Measurements from ENCODE around the gene RHBDD3. TPM values are rescaled to one million over a fixed set of nuclear protein-coding genes. Genes with fewer than 3 reads are reported as not detected.

RHBDD3 gene
- total and polyA plus RNA-seq, 2 of the 8 experiments (the other 6 are each of a cell fraction or from before 2014, with no cell fraction given) = 72.1 to 117 TPM

- no peak for DNase-seq (ENCODE audit: low read depth in 1 of 2, low spot score in 2 of 2)
- no peak overlapping the region for H3K4me3 ChIP-seq (ENCODE audit: extremely low read depth in 1 of 4, insufficient read depth in 2 of 4, low read depth in 3 of 4, low read length in 4 of 4)
- no peak overlapping the region for H3K9ac ChIP-seq (replicated peaks in 1 of 4; ENCODE audit: extremely low read depth in 1 of 4, low read depth in 3 of 4, low read length in 3 of 4)
- 92% methylated on average over 2 of the region's 2 CpGs; no CpG with 5 or more reads in 1 of the 2 experiments for WGBS, 2 experiments (ENCODE audit: extremely low coverage in 1 of 2, insufficient coverage in 1 of 2, insufficient read length in 1 of 2, insufficient replicate concordance in 2 of 2, low coverage in 1 of 2, low lambda C conversion rate in 2 of 2, missing lambda C conversion rate in 1 of 2)
- no peak overlapping the region for H2AFZ ChIP-seq (ENCODE audit: low read length)
- no peak overlapping the region for H2BK5ac ChIP-seq (ENCODE audit: low read depth, low read length)
- H3K23ac ChIP-seq (ENCODE audit: insufficient read length) = no peak overlapping the region
- TF ChIP-seq ASH2L (IDR thresholded peaks at IDR 0.05; ENCODE audit: low read length) (no peak), NRF1 (IDR thresholded peaks at IDR 0.05; ENCODE audit: low read depth, low read length) (no peak)
- H3K27me3 ChIP-seq (replicated peaks in 1 of 4; ENCODE audit: control insufficient read depth in 3 of 4, extremely low read depth in 1 of 4, insufficient read depth in 3 of 4, low read length in 3 of 4) = peaks cover 0 to under 1% (median 0%) of the 10 kb centered on the region in 4 experiments; a peak in 1 of 7 replicates
- no peaks in the 10 kb centered on the region for H3K79me1 ChIP-seq (ENCODE audit: low read depth, low read length)
- POLR2A ChIA-PET (ENCODE audit: partially characterized antibody) = interaction anchor here (0.7 to 9.1 kb wide), 11 partner anchors 10 to 251 kb away, joined by 3 to 147 read pairs (median 9); partner anchors contain the start of genes EWSR1, RHBDD3 and THOC5
- no peak overlapping the region for H4K91ac ChIP-seq (replicated peaks; ENCODE audit: insufficient read length, low read length)
- peaks cover 24 to 37% (median 25%) of the 10 kb centered on the region in 4 experiments for H3K36me3 ChIP-seq (ENCODE audit: control insufficient read depth in 2 of 4, insufficient read depth in 4 of 4, low read length in 3 of 4)
- H2BK12ac ChIP-seq (ENCODE audit: low read depth, low read length) = no peak overlapping the region
- H3K27ac ChIP-seq (ENCODE audit: low read depth, low read length) = no peak overlapping the region
- H3K14ac ChIP-seq (ENCODE audit: insufficient read length) = no peak overlapping the region
- H3K4me1 ChIP-seq (replicated peaks in 1 of 4; ENCODE audit: control insufficient read depth in 3 of 4, insufficient read depth in 4 of 4, low read length in 3 of 4) = peaks cover 0 to 7% (median 2%) of the 10 kb centered on the region in 4 experiments; a peak in 5 of 7 replicates
- H2AK5ac ChIP-seq (ENCODE audit: low read depth, low read length) = no peak overlapping the region
- no peak overlapping the region for H3K4ac ChIP-seq (replicated peaks; ENCODE audit: insufficient read length, low read depth, low read length)
- H2BK20ac ChIP-seq (ENCODE audit: low read length) = no peak overlapping the region
- no peak overlapping the region for H2BK120ac ChIP-seq (replicated peaks; ENCODE audit: low read depth, low read length)
- no peaks in the 10 kb centered on the region for H3K79me2 ChIP-seq (ENCODE audit: control insufficient read depth in 1 of 2, insufficient read depth in 2 of 2, low read length in 2 of 2)
- H4K20me1 ChIP-seq (replicated peaks in 1 of 2; ENCODE audit: control insufficient read depth in 1 of 2, insufficient read depth in 2 of 2, low read length in 2 of 2) = peaks cover 6 to 15% of the 10 kb centered on the region in 2 experiments
- no peak overlapping the region for H3K18ac ChIP-seq (ENCODE audit: extremely low read depth, low read length)
- H3K4me2 ChIP-seq (ENCODE audit: insufficient read depth in 1 of 2, low read depth in 2 of 2, low read length in 2 of 2) = no peak overlapping the region
- no peak overlapping the region for H2BK15ac ChIP-seq (ENCODE audit: low read length)
- H3K56ac ChIP-seq (replicated peaks; ENCODE audit: insufficient read length, low read depth, low read length) = no peak overlapping the region
- FAIRE-seq = no peak
- no peak overlapping the region for H4K8ac ChIP-seq (ENCODE audit: extremely low read depth, insufficient read depth, low read length)
- H3K9me3 ChIP-seq (ENCODE audit: insufficient read depth in 2 of 2, low read depth in 1 of 2, low read length in 1 of 2) = no peaks in the 10 kb centered on the region
- CTCF ChIA-PET (ENCODE audit: partially characterized antibody) = interaction anchor here (1.5 to 4.8 kb wide), 5 partner anchors 7 to 18 kb away, joined by 4 to 41 read pairs (median 8); no protein-coding TSS in a partner anchor
- H3K23me2 ChIP-seq (ENCODE audit: low read depth, low read length) = peaks cover 4% of the 10 kb centered on the region; the same call in 1 of the 2 replicates
- no peak overlapping the region for H4K5ac ChIP-seq (ENCODE audit: insufficient read length, low read depth, low read length)
Measured at GRCh38 chr22:29302402-29302680, 34.6 kb upstream of the RHBDD3 start.
